ENCODE data around the gene MID1IP1. TPM values are rescaled to one million over a fixed set of nuclear protein-coding genes. Genes with fewer than 3 reads are reported as not detected.

The MID1IP1 gene
- total and polyA plus RNA-seq, 9 donors = 14.5 to 80.9 (median 54.0) TPM

DNA sequence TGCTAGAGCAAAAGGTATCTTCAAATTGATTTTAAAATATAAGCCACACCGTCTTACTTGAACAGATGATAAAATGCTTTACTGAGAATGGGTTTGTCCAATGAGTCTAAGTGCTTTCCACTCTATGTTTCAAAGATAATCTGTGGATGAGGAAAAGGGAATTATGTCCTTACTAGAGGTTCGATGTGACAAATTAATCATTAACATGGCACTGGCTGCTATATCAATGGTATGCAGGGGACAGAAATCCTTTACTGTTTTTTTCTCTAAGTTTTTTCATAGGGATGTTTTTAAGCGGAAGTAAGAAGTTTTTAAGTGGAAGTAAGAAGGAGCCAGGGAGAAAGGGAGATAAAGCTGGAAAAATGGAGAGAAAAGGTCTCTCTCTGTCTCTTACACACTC lies 38.0 kb downstream of the MID1IP1 start:
- H3K4me1 ChIP-seq (ENCODE audit: insufficient read depth) = no peaks in the 10 kb centered on the region
- no peaks in the 10 kb centered on the region for H3K9me3 ChIP-seq
- no peak overlapping the region for H3K27ac ChIP-seq
- intact Hi-C loops (cut with DNase I) = no loop called here
- 73 to 85% (median 77%) methylated on average over 3 of the region's 3 CpGs for WGBS, 3 donors
- no peak for TF ChIP-seq POLR2A (IDR thresholded peaks at IDR 0.05)
- no peak for TF ChIP-seq EP300 (IDR thresholded peaks at IDR 0.05)
- TF ChIP-seq, protein P1, sequence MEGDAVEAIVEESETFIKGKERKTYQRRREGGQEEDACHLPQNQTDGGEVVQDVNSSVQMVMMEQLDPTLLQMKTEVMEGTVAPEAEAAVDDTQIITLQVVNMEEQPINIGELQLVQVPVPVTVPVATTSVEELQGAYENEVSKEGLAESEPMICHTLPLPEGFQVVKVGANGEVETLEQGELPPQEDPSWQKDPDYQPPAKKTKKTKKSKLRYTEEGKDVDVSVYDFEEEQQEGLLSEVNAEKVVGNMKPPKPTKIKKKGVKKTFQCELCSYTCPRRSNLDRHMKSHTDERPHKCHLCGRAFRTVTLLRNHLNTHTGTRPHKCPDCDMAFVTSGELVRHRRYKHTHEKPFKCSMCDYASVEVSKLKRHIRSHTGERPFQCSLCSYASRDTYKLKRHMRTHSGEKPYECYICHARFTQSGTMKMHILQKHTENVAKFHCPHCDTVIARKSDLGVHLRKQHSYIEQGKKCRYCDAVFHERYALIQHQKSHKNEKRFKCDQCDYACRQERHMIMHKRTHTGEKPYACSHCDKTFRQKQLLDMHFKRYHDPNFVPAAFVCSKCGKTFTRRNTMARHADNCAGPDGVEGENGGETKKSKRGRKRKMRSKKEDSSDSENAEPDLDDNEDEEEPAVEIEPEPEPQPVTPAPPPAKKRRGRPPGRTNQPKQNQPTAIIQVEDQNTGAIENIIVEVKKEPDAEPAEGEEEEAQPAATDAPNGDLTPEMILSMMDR (IDR thresholded peaks at IDR 0.05) = no peak
- DNase-seq = no peak
- H3K4me3 ChIP-seq = no peak overlapping the region
- no peaks in the 10 kb centered on the region for H3K36me3 ChIP-seq
- no peaks in the 10 kb centered on the region for H3K27me3 ChIP-seq

DNA sequence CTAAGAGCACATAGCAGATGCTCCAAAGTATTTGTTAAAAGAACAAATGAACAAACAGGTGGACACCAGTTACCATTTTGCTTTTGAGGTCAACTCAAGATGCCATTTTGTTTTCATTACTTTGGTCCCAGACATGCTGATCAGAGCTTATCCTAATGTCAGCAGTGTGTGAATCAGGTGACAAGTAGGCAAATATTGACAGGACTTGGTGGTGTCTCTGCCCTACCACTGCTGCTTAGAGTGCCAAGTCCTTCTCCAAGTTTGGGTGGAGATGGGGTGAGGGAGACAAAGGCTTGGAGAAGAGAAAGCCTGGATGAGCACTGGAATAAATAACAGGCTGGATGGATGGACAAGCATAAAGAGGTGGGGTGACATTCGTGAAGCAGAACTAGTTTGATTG lies 38.7 kb downstream of the MID1IP1 start:
- H3K4me3 ChIP-seq = no peak overlapping the region
- no peaks in the 10 kb centered on the region for H3K4me1 ChIP-seq (ENCODE audit: insufficient read depth)
- H3K27ac ChIP-seq = no peak overlapping the region
- no peaks in the 10 kb centered on the region for H3K36me3 ChIP-seq
- H3K9me3 ChIP-seq = no peaks in the 10 kb centered on the region
- TF ChIP-seq EP300 (IDR thresholded peaks at IDR 0.05) (no peak), POLR2A (IDR thresholded peaks at IDR 0.05) (no peak)
- TF ChIP-seq, protein P1 (IDR thresholded peaks at IDR 0.05) = no peak
- WGBS, 3 donors = 60 to 71% (median 66%) methylated on average over 1 of the region's 1 CpG
- no peaks in the 10 kb centered on the region for H3K27me3 ChIP-seq
- intact Hi-C loops (cut with DNase I) = no loop called here
- DNase-seq = no peak

DNA sequence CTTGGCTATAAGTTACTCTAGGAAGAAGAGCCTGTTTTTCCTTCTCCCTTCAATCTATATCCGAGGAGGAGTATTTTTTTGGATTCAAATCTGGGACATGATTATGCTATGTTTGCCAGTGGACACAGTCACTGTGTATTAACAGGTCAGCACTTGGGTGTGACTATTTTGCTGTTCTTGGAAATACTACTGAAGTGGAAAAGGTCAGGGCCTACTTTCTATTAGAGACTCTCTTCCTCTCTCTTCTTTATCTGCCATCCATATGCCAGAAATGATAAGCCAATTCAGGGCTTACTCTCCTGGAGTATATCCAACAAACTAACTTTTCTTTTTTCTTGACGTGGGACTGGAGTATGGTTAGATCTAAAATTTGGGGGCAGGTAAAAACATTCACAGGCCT lies 40.5 kb downstream of the MID1IP1 start:
- Histone ChIP-seq H3K4me3 (no peak overlapping the region), H3K36me3 (no peaks in the 10 kb centered on the region), H3K4me1 (ENCODE audit: insufficient read depth) (no peaks in the 10 kb centered on the region), H3K27me3 (no peaks in the 10 kb centered on the region), H3K9me3 (no peaks in the 10 kb centered on the region), H3K27ac (no peak overlapping the region)
- TF ChIP-seq POLR2A (IDR thresholded peaks at IDR 0.05) (no peak), EP300 (IDR thresholded peaks at IDR 0.05) (no peak)
- TF ChIP-seq, protein P1 (IDR thresholded peaks at IDR 0.05) = no peak
- WGBS, 3 donors = 53 to 64% (median 62%) methylated on average over 2 of the region's 2 CpGs
- DNase-seq = no peak
- intact Hi-C loops (cut with DNase I) = no loop called here

DNA sequence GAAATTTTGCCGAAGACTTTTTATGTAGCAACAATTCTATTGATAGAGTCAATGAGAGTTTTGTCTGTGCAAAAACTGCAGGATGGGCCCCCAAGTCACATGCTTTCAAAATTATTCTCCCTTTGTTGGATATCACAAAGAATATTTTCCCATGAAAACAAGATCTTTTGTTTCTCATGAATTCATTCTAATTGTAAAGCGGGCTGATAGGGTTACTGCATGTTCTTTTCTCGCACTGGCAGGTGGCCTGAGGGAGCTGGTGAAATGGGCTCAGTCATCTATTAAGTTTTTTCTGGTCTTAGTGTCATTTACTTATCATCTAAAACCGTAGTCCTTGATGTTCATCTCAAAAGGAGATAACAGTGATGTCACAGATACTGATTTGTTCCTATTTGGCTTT lies 44.2 kb downstream of the MID1IP1 start:
- Histone ChIP-seq H3K36me3 (no peaks in the 10 kb centered on the region), H3K27ac (no peak overlapping the region), H3K27me3 (no peaks in the 10 kb centered on the region), H3K9me3 (no peaks in the 10 kb centered on the region), H3K4me3 (no peak overlapping the region), H3K4me1 (ENCODE audit: insufficient read depth) (no peaks in the 10 kb centered on the region)
- DNase-seq = no peak
- no peak for TF ChIP-seq POLR2A (IDR thresholded peaks at IDR 0.05)
- TF ChIP-seq, protein P1 (IDR thresholded peaks at IDR 0.05) = no peak
- no peak for TF ChIP-seq EP300 (IDR thresholded peaks at IDR 0.05)
- intact Hi-C loops (cut with DNase I) = no loop called here
- 67 to 75% (median 72%) methylated on average over 4 of the region's 4 CpGs for WGBS, 3 donors

Measured in ovary (tissue), 9 donors.